ENCODE measurements around the gene LRRN3. TPM values are rescaled to one million over a fixed set of nuclear protein-coding genes. Genes with fewer than 3 reads are reported as not detected.

Gene LRRN3
- total RNA-seq (2022), result not detected in 2 replicates
- Bru-seq, nascent RNA, result not detected
- BruChase-seq, experiment 1, labeled RNA remaining after a 6-hour chase, result not detected
- percentile 6 among the genes with signal in this experiment for BruChase-seq, experiment 2, labeled RNA remaining after a 2-hour chase
- long read RNA-seq, partial matches to known transcripts, result 0 of 1 reads
- long read RNA-seq, other reads (novel, unspliced or antisense), result 1 of 1 reads

GRCh38 chr7:111090846-111091245, at the start of gene LRRN3:
TSS of gene LRRN3 (plus strand) at chr7:111091127. CDS start at chr7:111122773, 31,646 bp downstream.
- no TSS peak for BruUV-seq (replicated peaks)
- intact Hi-C loops (cut with micrococcal nuclease), result loop anchor here (1.0 to 10.0 kb wide), 2 partner anchors 395 to 1246 kb away; no protein-coding TSS in a partner anchor
- DNase-seq (ENCODE audit: unreplicated experiment), result no peak
- Mint-ChIP-seq H3K9me3 (ENCODE audit: unreplicated experiment) (no peaks in the 10 kb centered on the region), H3K4me3 (ENCODE audit: unreplicated experiment) (no peak within 1 kb of the TSS), H3K27ac (ENCODE audit: low read depth, unreplicated experiment) (no peak within 1 kb of the TSS), H3K36me3 (ENCODE audit: insufficient read depth, unreplicated experiment) (peaks cover 2% of the 10 kb centered on the region), H3K4me1 (ENCODE audit: insufficient read depth, unreplicated experiment) (no peaks in the 10 kb centered on the region), H3K27me3 (ENCODE audit: insufficient read depth, unreplicated experiment) (no peaks in the 10 kb centered on the region)
- TF ChIP-seq, protein P1, sequence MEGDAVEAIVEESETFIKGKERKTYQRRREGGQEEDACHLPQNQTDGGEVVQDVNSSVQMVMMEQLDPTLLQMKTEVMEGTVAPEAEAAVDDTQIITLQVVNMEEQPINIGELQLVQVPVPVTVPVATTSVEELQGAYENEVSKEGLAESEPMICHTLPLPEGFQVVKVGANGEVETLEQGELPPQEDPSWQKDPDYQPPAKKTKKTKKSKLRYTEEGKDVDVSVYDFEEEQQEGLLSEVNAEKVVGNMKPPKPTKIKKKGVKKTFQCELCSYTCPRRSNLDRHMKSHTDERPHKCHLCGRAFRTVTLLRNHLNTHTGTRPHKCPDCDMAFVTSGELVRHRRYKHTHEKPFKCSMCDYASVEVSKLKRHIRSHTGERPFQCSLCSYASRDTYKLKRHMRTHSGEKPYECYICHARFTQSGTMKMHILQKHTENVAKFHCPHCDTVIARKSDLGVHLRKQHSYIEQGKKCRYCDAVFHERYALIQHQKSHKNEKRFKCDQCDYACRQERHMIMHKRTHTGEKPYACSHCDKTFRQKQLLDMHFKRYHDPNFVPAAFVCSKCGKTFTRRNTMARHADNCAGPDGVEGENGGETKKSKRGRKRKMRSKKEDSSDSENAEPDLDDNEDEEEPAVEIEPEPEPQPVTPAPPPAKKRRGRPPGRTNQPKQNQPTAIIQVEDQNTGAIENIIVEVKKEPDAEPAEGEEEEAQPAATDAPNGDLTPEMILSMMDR (IDR thresholded peaks at IDR 0.05; ENCODE audit: unreplicated experiment), result no peak
- ChIA-PET POLR2A (interaction anchor here (0.7 kb wide), 1 partner anchor 650 kb away, joined by 3 read pairs; no protein-coding TSS in a partner anchor), CTCF (interaction anchor here (0.6 to 1.2 kb wide), 9 partner anchors 47 to 640 kb away, joined by 3 to 6 read pairs (median 3); no protein-coding TSS in a partner anchor)

GRCh38 chr7:111041577-111041976, 49.4 kb upstream of the LRRN3 start:
- no TSS peak for BruUV-seq (replicated peaks)
- Mint-ChIP-seq H3K9me3 (ENCODE audit: unreplicated experiment) (no peaks in the 10 kb centered on the region), H3K4me3 (ENCODE audit: unreplicated experiment) (no peak overlapping the region), H3K4me1 (ENCODE audit: insufficient read depth, unreplicated experiment) (peaks cover 12% of the 10 kb centered on the region), H3K36me3 (ENCODE audit: insufficient read depth, unreplicated experiment) (no peaks in the 10 kb centered on the region), H3K27me3 (ENCODE audit: insufficient read depth, unreplicated experiment) (no peaks in the 10 kb centered on the region), H3K27ac (ENCODE audit: low read depth, unreplicated experiment) (no peak overlapping the region)
- ChIA-PET CTCF (interaction anchor here (0.6 kb wide), 1 partner anchor 111 kb away, joined by 3 read pairs; no protein-coding TSS in a partner anchor), POLR2A (interaction anchor here (1.8 kb wide), 1 partner anchor 12 kb away, joined by 3 read pairs; no protein-coding TSS in a partner anchor)
- TF ChIP-seq, protein P1 (IDR thresholded peaks at IDR 0.05; ENCODE audit: unreplicated experiment), result no peak
- intact Hi-C loops (cut with micrococcal nuclease), result no loop called here
- peak; percentile 55 for DNase-seq (ENCODE audit: unreplicated experiment)

- BruUV-seq (replicated peaks), result no TSS peak
- POLR2A ChIA-PET, result interaction anchor here (0.6 to 1.8 kb wide), 2 partner anchors 13 to 322 kb away, joined by 3 read pairs; no protein-coding TSS in a partner anchor
- CTCF ChIA-PET, result interaction anchor here (0.6 to 0.7 kb wide), 2 partner anchors 23 to 159 kb away, joined by 3 read pairs; no protein-coding TSS in a partner anchor
Observed at GRCh38 chr7:111042842-111043241, 48.1 kb upstream of the LRRN3 start.

GRCh38 chr7:111043561-111043960, 47.4 kb upstream of the LRRN3 start:
- H3K9me3 Mint-ChIP-seq (ENCODE audit: unreplicated experiment), result no peaks in the 10 kb centered on the region
- no TSS peak for BruUV-seq (replicated peaks)
- DNase-seq (ENCODE audit: unreplicated experiment), result no peak
- H3K27ac Mint-ChIP-seq (ENCODE audit: low read depth, unreplicated experiment), result no peak overlapping the region
- POLR2A ChIA-PET, result interaction anchor here (0.6 kb wide), 2 partner anchors 23 to 321 kb away, joined by 3 read pairs; no protein-coding TSS in a partner anchor
- H3K36me3 Mint-ChIP-seq (ENCODE audit: insufficient read depth, unreplicated experiment), result no peaks in the 10 kb centered on the region
- CTCF ChIA-PET, result no interaction called here
- H3K4me3 Mint-ChIP-seq (ENCODE audit: unreplicated experiment), result no peak overlapping the region
- TF ChIP-seq, protein P1 (IDR thresholded peaks at IDR 0.05; ENCODE audit: unreplicated experiment), result no peak
- intact Hi-C loops (cut with micrococcal nuclease), result no loop called here
- H3K4me1 Mint-ChIP-seq (ENCODE audit: insufficient read depth, unreplicated experiment), result peaks cover 12% of the 10 kb centered on the region
- no peaks in the 10 kb centered on the region for H3K27me3 Mint-ChIP-seq (ENCODE audit: insufficient read depth, unreplicated experiment)

More at GRCh38 chr7:111042842-111043241, 48.1 kb upstream of the LRRN3 start:
- H3K9me3 Mint-ChIP-seq (ENCODE audit: unreplicated experiment), result no peaks in the 10 kb centered on the region
- TF ChIP-seq, protein P1 (IDR thresholded peaks at IDR 0.05; ENCODE audit: unreplicated experiment), result no peak
- H3K27ac Mint-ChIP-seq (ENCODE audit: low read depth, unreplicated experiment), result no peak overlapping the region
- intact Hi-C loops (cut with micrococcal nuclease), result no loop called here
- peaks cover 12% of the 10 kb centered on the region for H3K4me1 Mint-ChIP-seq (ENCODE audit: insufficient read depth, unreplicated experiment)
- no peak for DNase-seq (ENCODE audit: unreplicated experiment)
- H3K27me3 Mint-ChIP-seq (ENCODE audit: insufficient read depth, unreplicated experiment), result no peaks in the 10 kb centered on the region
- no peaks in the 10 kb centered on the region for H3K36me3 Mint-ChIP-seq (ENCODE audit: insufficient read depth, unreplicated experiment)
- H3K4me3 Mint-ChIP-seq (ENCODE audit: unreplicated experiment), result no peak overlapping the region

Measured in MCF 10A (cell line).